Hepatic stellate cell (primary cell): ENCODE data around the gene PCK2.
"Not testable (repeated sequence)": the region's sequence is repeated elsewhere in the genome, so short reads cannot be mapped to it uniquely, and the experiment has no call there.

ENCODE experiments used
- DNase-seq: peaks from one replicate; pipeline ENCODE4 v3.0.0; 2011; ENCODE audit warnings: low spot score

PCK2 gene

DNA sequence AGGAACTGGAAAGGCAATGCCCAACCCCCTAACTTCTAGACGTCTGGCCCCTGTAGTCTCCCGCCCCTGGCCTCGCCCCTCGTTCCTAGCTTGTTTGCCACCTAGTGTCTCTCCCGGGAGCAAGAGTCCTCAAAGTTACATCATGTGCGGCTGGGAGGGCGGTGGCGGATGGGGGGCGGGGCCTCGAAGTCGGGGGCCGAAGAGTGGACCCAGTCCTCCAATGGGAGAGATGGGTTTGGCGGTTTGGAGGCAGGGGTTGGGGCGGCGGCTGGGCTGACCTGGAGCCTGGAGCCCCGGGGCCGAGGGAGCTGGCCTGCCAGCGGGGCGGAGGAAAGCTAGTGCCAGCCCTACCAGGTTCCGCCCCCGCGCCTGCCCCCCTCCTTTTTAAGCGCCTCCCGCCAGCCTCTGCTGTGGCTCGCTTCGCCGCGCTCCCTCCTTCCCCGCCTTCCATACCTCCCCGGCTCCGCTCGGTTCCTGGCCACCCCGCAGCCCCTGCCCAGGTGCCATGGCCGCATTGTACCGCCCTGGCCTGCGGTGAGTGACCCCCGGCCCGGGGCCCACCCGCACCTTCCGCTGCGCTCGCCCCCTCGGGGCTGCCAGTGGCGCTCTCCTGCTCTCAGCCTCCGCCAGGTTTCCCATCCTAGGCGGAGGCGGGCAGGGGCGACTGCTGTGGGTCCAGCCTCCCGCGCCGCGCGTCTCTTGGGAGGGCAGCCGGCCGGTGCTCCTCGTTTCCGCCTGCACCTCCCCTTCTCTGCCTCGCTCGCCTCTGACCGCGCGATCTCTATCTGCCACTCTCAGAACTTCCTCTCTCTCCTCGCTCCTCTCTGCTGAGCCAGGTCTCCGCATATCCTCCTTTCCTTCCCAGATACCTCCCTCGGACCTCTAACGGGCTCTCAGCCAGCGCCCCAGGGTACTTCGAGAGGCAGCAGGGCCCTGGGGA lies at the start of gene PCK2:
Gene PCK2, plus strand, starts transcription at position 411 of the 940 bp plus-strand sequence. Its CDS starts 95 bp downstream, at position 506.
- peak; percentile 97 for DNase-seq

GRCh38 chr14:24049002-24049401 lies 45.1 kb upstream of the PCK2 start:
- not testable (repeated sequence) for DNase-seq

GRCh38 chr14:24050753-24051152 lies 43.4 kb upstream of the PCK2 start:
- not testable (repeated sequence) for DNase-seq

GRCh38 chr14:24051176-24051788 lies 42.8 kb upstream of the PCK2 start:
- DNase-seq, result no peak

DNA sequence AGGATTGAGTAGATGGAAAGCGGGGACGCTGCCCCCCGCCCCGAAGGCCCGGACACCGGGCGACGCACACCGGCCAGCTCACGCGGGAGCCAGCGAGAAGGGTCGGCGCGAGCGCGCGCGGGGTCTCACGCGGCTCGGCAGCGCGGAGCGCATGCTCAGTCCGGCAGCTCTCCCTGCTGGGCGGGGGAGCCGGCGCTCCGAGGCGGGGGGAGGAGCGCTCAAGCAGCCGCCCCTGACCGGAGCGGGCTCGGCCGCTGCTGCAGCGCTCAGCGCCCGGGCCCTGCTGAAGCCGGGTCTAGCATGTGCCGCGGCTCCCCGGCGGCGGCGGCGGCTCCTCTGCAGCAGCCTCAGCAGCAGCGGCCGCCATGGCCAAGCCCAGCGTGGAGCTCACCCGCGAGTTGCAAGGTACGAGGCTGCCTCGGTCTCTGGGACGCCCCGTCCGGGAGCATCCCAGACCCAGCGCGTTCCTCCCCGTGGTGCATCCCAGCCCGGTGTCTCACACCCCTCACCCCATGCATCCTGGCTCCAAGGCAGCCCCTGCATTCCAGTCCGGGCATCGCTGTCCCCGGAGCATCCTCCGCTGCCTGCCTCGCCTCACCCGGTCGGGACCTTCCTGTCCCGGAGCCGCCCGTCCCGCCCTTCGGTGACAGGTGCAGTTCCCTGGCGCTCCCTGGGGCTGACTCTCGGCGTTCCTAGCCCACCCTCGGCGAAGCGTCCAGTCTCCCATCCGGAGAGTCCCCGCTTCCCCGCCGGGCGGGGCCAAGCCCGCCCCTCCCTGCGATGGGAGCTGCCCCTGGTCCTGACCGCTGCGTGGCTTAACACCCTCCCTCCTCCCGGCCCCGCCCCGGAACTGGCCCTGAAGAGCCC lies 42.1 kb upstream of the PCK2 start, which contains the start of gene CARMIL3:
Gene CARMIL3, plus strand, starts transcription at position 221 of the 867 bp plus-strand sequence. Its CDS starts 145 bp downstream, at position 366.
- DNase-seq, result peak; percentile 80

- DNase-seq, result no peak
Observed at GRCh38 chr14:24052656-24053547, 41.2 kb upstream of the PCK2 start.

GRCh38 chr14:24053548-24054323 lies 40.4 kb upstream of the PCK2 start:
- peak; percentile 3 for DNase-seq

GRCh38 chr14:24054324-24054641 lies 39.8 kb upstream of the PCK2 start:
- DNase-seq, result no peak

DNA sequence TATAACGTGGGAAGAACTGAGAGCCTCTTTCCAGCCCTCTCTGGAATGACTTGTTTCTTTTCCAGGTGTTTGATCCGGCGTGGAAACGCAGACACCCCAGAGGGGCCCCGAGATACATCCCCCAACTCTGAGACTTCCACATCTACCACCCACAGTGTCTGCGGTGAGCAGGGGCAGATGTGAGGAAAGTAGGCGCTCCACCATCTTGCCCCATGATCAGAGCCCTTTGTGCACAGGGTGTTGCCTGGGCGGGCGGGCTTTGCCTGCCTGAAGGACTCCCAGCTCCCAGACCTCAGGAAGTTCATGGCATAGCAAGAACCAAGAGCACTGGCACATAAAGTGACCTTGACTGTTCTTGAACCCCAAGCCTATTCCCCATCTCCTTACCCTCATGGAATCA lies 39.5 kb upstream of the PCK2 start:
- DNase-seq, result peak; percentile 5

- no peak for DNase-seq
Observed at GRCh38 chr14:24055971-24056799, 37.9 kb upstream of the PCK2 start.

GRCh38 chr14:24056800-24057184 lies 37.3 kb upstream of the PCK2 start:
- no peak for DNase-seq

DNA sequence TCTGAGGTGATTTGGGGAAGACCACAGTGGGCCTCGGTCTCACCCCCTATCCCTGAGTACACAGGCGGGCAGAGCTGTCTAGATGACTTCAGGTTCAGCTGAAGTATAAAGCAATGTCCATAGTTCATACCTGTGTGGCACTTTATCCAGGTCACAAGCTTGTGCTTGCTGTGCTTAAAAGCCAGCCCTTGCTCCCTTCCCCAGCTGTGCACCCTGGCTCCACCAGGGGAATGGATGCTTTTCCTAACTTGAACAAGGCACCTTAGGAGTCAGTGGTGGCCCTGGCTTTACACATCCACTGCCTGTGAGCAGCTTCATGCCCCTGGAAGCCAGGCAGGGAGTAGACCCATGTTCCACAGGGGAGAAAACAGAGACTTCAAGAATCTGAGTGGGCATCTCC lies 36.8 kb upstream of the PCK2 start:
- DNase-seq, result no peak

- DNase-seq, result no peak
Observed at GRCh38 chr14:24057867-24058259, 36.2 kb upstream of the PCK2 start.

- peak; percentile 90 for DNase-seq
Observed at GRCh38 chr14:24058260-24058950, 35.7 kb upstream of the PCK2 start.

GRCh38 chr14:24058951-24059475 lies 35.1 kb upstream of the PCK2 start:
- DNase-seq, result no peak

DNA sequence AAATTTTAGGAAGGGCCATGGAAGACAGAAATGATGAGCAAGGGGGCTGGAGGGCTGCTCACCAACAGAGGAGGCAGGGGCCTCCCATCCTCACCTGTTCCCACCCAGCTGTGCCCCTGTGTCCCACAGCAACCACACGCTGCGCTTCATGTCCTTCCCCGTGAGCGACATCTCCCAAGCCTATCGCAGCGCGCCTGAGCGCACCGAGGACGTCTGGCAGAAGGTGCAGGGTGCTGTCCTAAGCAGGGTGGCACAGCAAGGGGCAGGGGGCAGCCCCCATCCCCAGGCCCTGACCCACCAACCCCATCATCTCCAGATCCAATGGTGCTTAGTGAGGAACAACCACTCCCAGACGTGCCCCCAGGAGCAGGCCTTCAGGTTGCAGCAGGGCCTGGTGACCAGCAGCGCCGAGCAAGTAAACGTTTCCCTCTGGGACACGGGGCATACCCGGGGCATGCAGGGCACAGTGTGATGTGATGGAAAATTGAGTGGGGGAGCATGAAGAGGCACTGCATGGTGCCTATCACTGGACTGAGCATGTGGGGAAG lies 34.2 kb upstream of the PCK2 start:
- no peak for DNase-seq

DNA sequence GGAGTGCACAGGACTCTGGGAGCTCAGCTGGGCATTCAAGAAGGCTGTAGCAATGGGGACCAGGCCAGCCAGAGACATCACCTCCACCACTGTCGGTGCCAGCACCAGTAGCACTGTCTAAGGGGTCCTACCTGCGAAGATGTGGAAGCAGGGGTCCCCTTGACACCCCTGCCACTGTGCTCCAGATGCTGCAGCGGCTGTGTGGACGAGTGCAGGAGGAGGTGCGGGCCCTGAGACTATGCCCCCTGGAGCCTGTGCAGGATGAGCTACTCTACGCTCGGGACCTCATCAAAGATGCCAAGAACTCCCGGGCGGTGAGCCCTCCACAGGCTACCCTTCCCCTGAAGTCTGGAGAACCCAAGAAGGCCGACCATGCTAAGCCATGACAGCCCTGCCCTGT lies 33.7 kb upstream of the PCK2 start:
- DNase-seq, result no peak
